Esophagus squamous epithelium (tissue), 4 donors: ENCODE data around the gene RRAD.

Experiments
- CTCF ChIP-seq, 6 experiments: fragments of 450-650 bp in 4 of 6; fragments of 200-600 bp in 2 of 6; sonication (generic) in 2 of 6; IDR thresholded peaks; one replicate each; pipeline ENCODE4 v1.5.1; 2016 to 2019; ENCODE audit warnings: antibody characterized with exemption in 6 of 6, mild to moderate bottlenecking in 4 of 6, moderate library complexity in 4 of 6
- POLR2A ChIP-seq, 4 donors: fragments of 450-650 bp; IDR thresholded peaks; one replicate each; pipeline ENCODE4 v1.6.1; 2017; ENCODE audit warnings: antibody characterized with exemption in 4 of 4, mild to moderate bottlenecking in 4 of 4, moderate library complexity in 3 of 4

GRCh38 chr16:66894948-66895688 is 30.2 kb downstream of the RRAD start:
- TF ChIP-seq CTCF (IDR thresholded peaks at IDR 0.05): peak; percentile 42 to 93 (median 78)
- TF ChIP-seq POLR2A (IDR thresholded peaks at IDR 0.05): no peak
